OCI-LY1 (cell line): ENCODE data around the gene FRMD3.

ENCODE experiments used
- H2AFZ ChIP-seq: fragments of 200-600 bp; sonication (generic), shearing (Covaris generic); 2 replicates; pipeline ENCODE4 v1.6.0; 2014; ENCODE audit warnings: antibody characterized with exemption, mild to moderate bottlenecking, low read length
- H3F3A ChIP-seq: fragments of 200-600 bp; sonication (generic), shearing (Covaris generic); 2 replicates; pipeline ENCODE4 v1.6.0; 2014; ENCODE audit warnings: mild to moderate bottlenecking, antibody characterized with exemption, low read length, moderate library complexity; ENCODE audit not compliant: insufficient read depth
- H3K27ac ChIP-seq: fragments of 200-600 bp; sonication (generic); 2 replicates; pipeline ENCODE4 v1.5.1; 2014; ENCODE audit warnings: low read length, mixed run types, mild to moderate bottlenecking, low read depth; ENCODE audit not compliant: poor library complexity, severe bottlenecking
- H3K27me3 ChIP-seq: fragments of 200-600 bp; sonication (generic); 2 replicates; pipeline ENCODE4 v1.6.0; 2014; ENCODE audit warnings: antibody characterized with exemption, mild to moderate bottlenecking, low read length, moderate library complexity; ENCODE audit not compliant: insufficient read depth
- H3K36me3 ChIP-seq: fragments of 200-600 bp; sonication (generic); 2 replicates; pipeline ENCODE4 v1.6.1; 2014; ENCODE audit warnings: mild to moderate bottlenecking, antibody characterized with exemption, low read length, moderate library complexity, mixed read lengths; ENCODE audit not compliant: insufficient read depth
- H3K4me1 ChIP-seq: fragments of 200-600 bp; sonication (generic); 2 replicates; pipeline ENCODE4 v1.5.1; 2014; ENCODE audit warnings: mild to moderate bottlenecking, low read length, moderate library complexity; ENCODE audit not compliant: insufficient read depth, severe bottlenecking
- H3K4me2 ChIP-seq: fragments of 200-600 bp; sonication (generic), shearing (Covaris generic); 2 replicates; pipeline ENCODE4 v1.6.1; 2014; ENCODE audit warnings: low read length
- H3K4me3 ChIP-seq: fragments of 200-600 bp; sonication (generic); 2 replicates; pipeline ENCODE4 v1.5.1; 2014; ENCODE audit warnings: low read length, low read depth, mild to moderate bottlenecking, mixed read lengths; ENCODE audit not compliant: poor library complexity, severe bottlenecking
- H3K79me2 ChIP-seq: fragments of 200-600 bp; shearing (Covaris generic); 2 replicates; pipeline ENCODE4 v1.6.1; 2016; ENCODE audit warnings: mixed run types, low read length, mixed read lengths; ENCODE audit not compliant: insufficient read depth
- H3K9ac ChIP-seq: fragments of 200-600 bp; sonication (generic), shearing (Covaris generic); 2 replicates; pipeline ENCODE4 v1.6.1; 2014; ENCODE audit warnings: mild to moderate bottlenecking, low read length, mixed read lengths
- H3K9me2 ChIP-seq: fragments of 200-600 bp; sonication (generic), shearing (Covaris generic); 2 replicates; pipeline ENCODE4 v1.6.1; 2014; ENCODE audit warnings: low read depth, mild to moderate bottlenecking, low read length, mixed read lengths
- H3K9me3 ChIP-seq: fragments of 200-600 bp; shearing (Covaris generic); 2 replicates; pipeline ENCODE4 v1.6.1; 2014; ENCODE audit warnings: low read length, mixed read lengths
- H4K20me1 ChIP-seq: fragments of 200-600 bp; sonication (generic), shearing (Covaris generic); 2 replicates; pipeline ENCODE4 v1.6.0; 2016; ENCODE audit warnings: mild to moderate bottlenecking, low read length; ENCODE audit not compliant: insufficient read depth
- EZH2 ChIP-seq: fragments of 200-600 bp; sonication (generic), shearing (Covaris generic); IDR thresholded peaks from 2 replicates; pipeline ENCODE4 v1.8.0; 2017; ENCODE audit warnings: borderline replicate concordance, mixed run types, mild to moderate bottlenecking, antibody characterized with exemption, low read length, moderate library complexity, mixed read lengths
- TF ChIP-seq, protein P1 (sequence below): fragments of 200-600 bp; sonication (generic), shearing (Covaris generic); IDR thresholded peaks from 2 replicates; pipeline ENCODE4 v1.5.1; 2017; ENCODE audit warnings: mild to moderate bottlenecking, antibody characterized with exemption, low read length, moderate library complexity, mixed read lengths

FRMD3 gene

DNA sequence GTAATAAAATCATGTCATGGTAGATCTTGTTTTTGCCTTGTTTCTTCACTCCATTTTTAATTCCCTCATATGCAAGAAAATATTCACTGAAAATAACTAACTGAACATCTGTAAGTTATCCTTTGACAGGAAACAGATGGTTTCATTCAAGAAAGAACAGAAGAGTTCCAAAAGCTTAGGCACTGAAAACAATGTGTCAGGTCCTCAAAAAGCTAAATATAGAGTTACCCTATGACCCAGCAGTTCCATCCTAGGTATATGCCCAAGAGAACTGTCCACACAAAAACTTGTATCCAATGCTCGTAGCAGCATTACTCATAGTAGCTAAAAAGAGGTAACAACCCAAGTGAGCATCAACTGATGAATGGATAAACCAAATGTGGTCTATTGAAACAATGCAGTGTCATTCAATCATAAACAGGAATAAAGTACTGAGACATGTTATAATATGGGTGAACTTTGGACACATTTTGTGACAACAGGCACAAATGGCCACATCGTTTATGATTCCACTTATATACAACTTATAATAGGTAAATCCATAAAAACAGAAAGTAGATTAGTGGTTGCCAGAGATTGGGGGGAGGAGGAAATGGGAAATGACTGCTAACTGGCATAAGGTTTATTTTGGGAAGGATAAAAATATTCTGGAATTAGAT is 231.0 kb downstream of the FRMD3 start:
- H3K4me1 ChIP-seq = no peaks in the 10 kb centered on the region
- H3K4me3 ChIP-seq = no peak overlapping the region
- no peak overlapping the region for H3K27ac ChIP-seq
- H4K20me1 ChIP-seq = no peaks in the 10 kb centered on the region
- H2AFZ ChIP-seq = no peak overlapping the region
- H3K36me3 ChIP-seq = no peaks in the 10 kb centered on the region
- H3K27me3 ChIP-seq = no peaks in the 10 kb centered on the region
- H3F3A ChIP-seq = no peaks in the 10 kb centered on the region
- TF ChIP-seq, protein P1, sequence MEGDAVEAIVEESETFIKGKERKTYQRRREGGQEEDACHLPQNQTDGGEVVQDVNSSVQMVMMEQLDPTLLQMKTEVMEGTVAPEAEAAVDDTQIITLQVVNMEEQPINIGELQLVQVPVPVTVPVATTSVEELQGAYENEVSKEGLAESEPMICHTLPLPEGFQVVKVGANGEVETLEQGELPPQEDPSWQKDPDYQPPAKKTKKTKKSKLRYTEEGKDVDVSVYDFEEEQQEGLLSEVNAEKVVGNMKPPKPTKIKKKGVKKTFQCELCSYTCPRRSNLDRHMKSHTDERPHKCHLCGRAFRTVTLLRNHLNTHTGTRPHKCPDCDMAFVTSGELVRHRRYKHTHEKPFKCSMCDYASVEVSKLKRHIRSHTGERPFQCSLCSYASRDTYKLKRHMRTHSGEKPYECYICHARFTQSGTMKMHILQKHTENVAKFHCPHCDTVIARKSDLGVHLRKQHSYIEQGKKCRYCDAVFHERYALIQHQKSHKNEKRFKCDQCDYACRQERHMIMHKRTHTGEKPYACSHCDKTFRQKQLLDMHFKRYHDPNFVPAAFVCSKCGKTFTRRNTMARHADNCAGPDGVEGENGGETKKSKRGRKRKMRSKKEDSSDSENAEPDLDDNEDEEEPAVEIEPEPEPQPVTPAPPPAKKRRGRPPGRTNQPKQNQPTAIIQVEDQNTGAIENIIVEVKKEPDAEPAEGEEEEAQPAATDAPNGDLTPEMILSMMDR = no peak
- TF ChIP-seq EZH2 = no peak
- H3K9me3 ChIP-seq = no peaks in the 10 kb centered on the region
- H3K9ac ChIP-seq = no peak overlapping the region
- no peak overlapping the region for H3K4me2 ChIP-seq
- H3K9me2 ChIP-seq = no peaks in the 10 kb centered on the region
- no peaks in the 10 kb centered on the region for H3K79me2 ChIP-seq

DNA sequence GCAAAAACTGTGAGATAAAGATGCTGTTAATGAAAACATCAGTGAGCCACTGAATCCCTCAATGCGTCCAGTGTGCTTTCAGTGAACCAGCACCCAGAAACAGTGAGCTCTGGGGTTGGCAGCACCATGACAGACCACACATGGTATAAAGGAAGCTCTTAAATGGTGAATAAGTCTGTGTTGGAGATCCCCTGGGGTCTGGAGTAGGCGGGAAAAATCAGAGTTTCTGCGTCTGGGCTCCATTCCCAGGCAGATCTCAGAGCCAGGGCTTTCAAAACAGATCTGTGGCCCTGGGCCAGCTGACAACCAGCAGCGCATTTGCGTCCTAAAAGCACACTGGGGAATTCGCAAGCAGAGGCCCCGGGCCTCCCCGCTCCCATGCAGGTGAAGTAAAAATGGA is 233.5 kb downstream of the FRMD3 start:
- no peak overlapping the region for H2AFZ ChIP-seq
- no peak overlapping the region for H3K4me2 ChIP-seq
- H3K9ac ChIP-seq = no peak overlapping the region
- no peaks in the 10 kb centered on the region for H4K20me1 ChIP-seq
- H3K27me3 ChIP-seq = no peaks in the 10 kb centered on the region
- no peak overlapping the region for H3K4me3 ChIP-seq
- no peaks in the 10 kb centered on the region for H3K4me1 ChIP-seq
- H3K36me3 ChIP-seq = no peaks in the 10 kb centered on the region
- H3K9me3 ChIP-seq = no peaks in the 10 kb centered on the region
- no peak overlapping the region for H3K27ac ChIP-seq
- no peak for TF ChIP-seq EZH2
- TF ChIP-seq, protein P1 = no peak
- no peaks in the 10 kb centered on the region for H3K9me2 ChIP-seq
- no peaks in the 10 kb centered on the region for H3F3A ChIP-seq
- H3K79me2 ChIP-seq = no peaks in the 10 kb centered on the region

DNA sequence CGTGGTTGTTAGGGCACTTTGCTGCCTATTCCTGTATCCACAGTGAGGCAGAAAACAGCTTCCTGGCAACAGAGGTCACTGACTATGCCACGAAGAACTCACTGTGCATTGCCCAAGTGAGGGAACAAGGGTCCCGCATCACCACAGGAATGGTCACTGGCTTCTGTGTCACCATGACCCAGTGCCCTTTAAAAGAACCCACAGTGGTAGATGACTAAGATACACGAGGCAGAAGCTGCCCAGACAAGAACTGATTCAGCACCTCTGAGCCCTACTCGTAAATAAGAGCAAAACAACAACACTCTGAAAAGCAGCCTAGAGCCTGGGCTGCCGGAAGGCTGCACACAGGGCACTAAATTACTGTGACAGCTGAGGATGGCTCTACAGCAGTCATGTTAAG is 238.6 kb downstream of the FRMD3 start:
- Histone ChIP-seq H3F3A (no peaks in the 10 kb centered on the region), H3K4me2 (no peak overlapping the region), H3K4me3 (no peak overlapping the region), H2AFZ (no peak overlapping the region), H3K27me3 (no peaks in the 10 kb centered on the region), H3K36me3 (no peaks in the 10 kb centered on the region), H3K9me3 (no peaks in the 10 kb centered on the region), H3K4me1 (no peaks in the 10 kb centered on the region), H3K9me2 (no peaks in the 10 kb centered on the region), H3K79me2 (no peaks in the 10 kb centered on the region), H3K27ac (no peak overlapping the region), H3K9ac (no peak overlapping the region), H4K20me1 (no peaks in the 10 kb centered on the region)
- TF ChIP-seq EZH2 = no peak
- TF ChIP-seq, protein P1 = no peak
